IMR-90 (cell line): ENCODE measurements around the gene GLO1. TPM values are rescaled to one million over a fixed set of nuclear protein-coding genes. Genes with fewer than 3 reads are reported as not detected.

ENCODE experiments used
- ATAC-seq: fragments of 200-7000 bp; cut with Tn5 transposase; 2 replicates; pipeline ENCODE4 v1.9.1; 2020; ENCODE audit warnings: low read depth, mild to moderate bottlenecking, moderate library complexity
- BruUV-seq: library from RNA; stranded (reverse); fragments of 400-500 nt; replicated peaks from 2 replicates; lab custom pipeline; 2021; lab: Mats Ljungman, UMichigan
- CTCF ChIA-PET: fragments of 300-600 bp; formaldehyde crosslinking; extraction: SDS; loops from one replicate; lab custom pipeline; 2021; ENCODE audit warnings: antibody characterized with exemption; lab: Yijun Ruan, JAX
- POLR2A ChIA-PET: fragments of 300-600 bp; sonication (Branson Sonifier 250); formaldehyde crosslinking; loops from one replicate; lab custom pipeline; 2022; ENCODE audit warnings: antibody characterized with exemption; ENCODE audit not compliant: unreplicated experiment; lab: Charles Lee
- DNase-seq: peaks from one replicate; pipeline ENCODE4 v3.0.0; 2013
- H2AFZ ChIP-seq: replicated peaks from 2 replicates; pipeline ENCODE3; 2013; ENCODE audit warnings: low read length, mild to moderate bottlenecking; ENCODE audit not compliant: poor library complexity
- H2AK5ac ChIP-seq: 2 replicates; pipeline ENCODE4 v1.6.1; 2013; ENCODE audit warnings: low read depth, low read length, inconsistent platforms
- H2AK9ac ChIP-seq: replicated peaks from 2 replicates; pipeline ENCODE3; 2013; ENCODE audit warnings: mild to moderate bottlenecking, low read depth, low read length, moderate library complexity; ENCODE audit not compliant: poor library complexity
- H2BK120ac ChIP-seq: 2 replicates; pipeline ENCODE4 v1.6.1; 2013; ENCODE audit warnings: low read depth, low read length, inconsistent platforms
- H2BK15ac ChIP-seq: 3 replicates; pipeline ENCODE4 v1.6.1; 2013; ENCODE audit warnings: low read depth, low read length, inconsistent platforms
- H2BK20ac ChIP-seq: 2 replicates; pipeline ENCODE4 v1.6.1; 2013; ENCODE audit warnings: low read depth, mild to moderate bottlenecking, inconsistent platforms, low read length, moderate library complexity
- H2BK5ac ChIP-seq: 2 replicates; pipeline ENCODE4 v1.6.1; 2013; ENCODE audit warnings: mild to moderate bottlenecking, low read depth, low read length, inconsistent platforms; ENCODE audit not compliant: poor library complexity, severe bottlenecking
- H3K14ac ChIP-seq: replicated peaks from 2 replicates; pipeline ENCODE4 v1.6.1; 2013; ENCODE audit warnings: low read depth, low read length, inconsistent platforms
- H3K18ac ChIP-seq: 2 replicates; pipeline ENCODE4 v1.6.1; 2013; ENCODE audit warnings: low read depth, low read length, control low read depth
- H3K23ac ChIP-seq: 2 replicates; pipeline ENCODE4 v1.6.1; 2013; ENCODE audit warnings: low read depth, low read length, inconsistent platforms
- H3K27ac ChIP-seq: 2 replicates; pipeline ENCODE4 v1.5.1; 2013; ENCODE audit warnings: mild to moderate bottlenecking, control low read depth, low read length; ENCODE audit not compliant: insufficient read depth
- H3K27me3 ChIP-seq: 2 replicates; pipeline ENCODE4 v1.6.1; 2013; ENCODE audit warnings: low read length; ENCODE audit not compliant: control insufficient read depth, insufficient read depth
- H3K36me3 ChIP-seq: 2 replicates; pipeline ENCODE4 v1.6.1; 2013; ENCODE audit warnings: low read length, mixed read lengths; ENCODE audit not compliant: control insufficient read depth, insufficient read depth
- H3K4ac ChIP-seq: 2 replicates; pipeline ENCODE4 v1.6.1; 2013; ENCODE audit warnings: low read depth, low read length, inconsistent platforms
- H3K4me1 ChIP-seq: 2 replicates; pipeline ENCODE4 v1.6.1; 2013; ENCODE audit warnings: low read length, mixed read lengths; ENCODE audit not compliant: control insufficient read depth, insufficient read depth
- H3K4me2 ChIP-seq: 2 replicates; pipeline ENCODE4 v1.6.1; 2013; ENCODE audit warnings: low read depth, mild to moderate bottlenecking, control low read depth, low read length, moderate library complexity
- H3K4me3 ChIP-seq: 2 replicates; pipeline ENCODE4 v1.5.1; 2013; ENCODE audit warnings: low read depth, mild to moderate bottlenecking, control low read depth, low read length, moderate library complexity; ENCODE audit not compliant: insufficient read depth
- H3K56ac ChIP-seq: 2 replicates; pipeline ENCODE4 v1.6.1; 2013; ENCODE audit warnings: low read length, inconsistent platforms; ENCODE audit not compliant: insufficient read depth; ENCODE audit errors: extremely low read depth
- H3K79me1 ChIP-seq, 2 experiments: 2 replicates each; pipeline ENCODE4 v1.6.1; 2013; ENCODE audit warnings: low read length in 2 of 2, inconsistent platforms in 1 of 2, low read depth in 1 of 2
- H3K9ac ChIP-seq: 2 replicates; pipeline ENCODE4 v1.6.1; 2013; ENCODE audit warnings: low read depth, low read length, control low read depth
- H3K9me1 ChIP-seq: 2 replicates; pipeline ENCODE4 v1.6.1; 2013; ENCODE audit warnings: low read length, inconsistent platforms; ENCODE audit not compliant: insufficient read depth
- H3K9me3 ChIP-seq: 2 replicates; pipeline ENCODE4 v1.6.1; 2013; ENCODE audit warnings: low read length; ENCODE audit not compliant: control insufficient read depth, insufficient read depth
- H4K20me1 ChIP-seq: 2 replicates; pipeline ENCODE4 v1.6.1; 2013; ENCODE audit warnings: low read length, inconsistent platforms; ENCODE audit not compliant: insufficient read depth
- H4K5ac ChIP-seq: 2 replicates; pipeline ENCODE4 v1.6.1; 2013; ENCODE audit warnings: mild to moderate bottlenecking, low read depth, low read length, control low read depth
- H4K8ac ChIP-seq, 2 experiments: 2 replicates each; pipeline ENCODE4 v1.6.1; 2013; ENCODE audit warnings: low read depth in 2 of 2, low read length in 2 of 2, control low read depth in 1 of 2, inconsistent platforms in 1 of 2
- H4K91ac ChIP-seq: 2 replicates; pipeline ENCODE4 v1.6.1; 2013; ENCODE audit warnings: low read depth, low read length, inconsistent platforms; ENCODE audit not compliant: insufficient read depth
- BHLHE40 ChIP-seq: fragments of 150-350 bp; IDR thresholded peaks from 2 replicates; pipeline ENCODE4 v1.6.1; 2016; ENCODE audit warnings: mild to moderate bottlenecking, low read depth, low read length
- CEBPB ChIP-seq: IDR thresholded peaks from 2 replicates; pipeline ENCODE4 v1.6.1; 2012; ENCODE audit warnings: low read depth, low read length, improper control_type of control experiment
- CHD1 ChIP-seq: IDR thresholded peaks from 2 replicates; pipeline ENCODE4 v1.6.1; 2012; ENCODE audit warnings: low read depth, low read length, improper control_type of control experiment
- FOS ChIP-seq: fragments of 150-350 bp; IDR thresholded peaks from 2 replicates; pipeline ENCODE4 v1.6.1; 2016; ENCODE audit warnings: low read depth, low read length
- MAFK ChIP-seq: IDR thresholded peaks from 2 replicates; pipeline ENCODE4 v1.6.1; 2012; ENCODE audit warnings: low read depth, low read length, improper control_type of control experiment
- MAZ ChIP-seq: IDR thresholded peaks from 2 replicates; pipeline ENCODE4 v1.6.1; 2012; ENCODE audit warnings: low read depth, mild to moderate bottlenecking, low read length, improper control_type of control experiment, moderate library complexity, borderline replicate concordance
- MXI1 ChIP-seq: IDR thresholded peaks from 2 replicates; pipeline ENCODE4 v1.6.1; 2012; ENCODE audit warnings: low read depth, mild to moderate bottlenecking, low read length, moderate library complexity, borderline replicate concordance
- POLR2A ChIP-seq: IDR thresholded peaks from 2 replicates; pipeline ENCODE4 v1.6.1; 2012; ENCODE audit warnings: mild to moderate bottlenecking, low read depth, low read length
- RAD21 ChIP-seq: IDR thresholded peaks from 2 replicates; pipeline ENCODE4 v1.6.1; 2012; ENCODE audit warnings: low read length, improper control_type of control experiment
- RCOR1 ChIP-seq: IDR thresholded peaks from 2 replicates; pipeline ENCODE4 v1.6.1; 2012; ENCODE audit warnings: mild to moderate bottlenecking, low read length, improper control_type of control experiment; ENCODE audit not compliant: insufficient replicate concordance
- RFX5 ChIP-seq: IDR thresholded peaks from 2 replicates; pipeline ENCODE4 v1.8.0; 2012; ENCODE audit warnings: low read depth, mild to moderate bottlenecking, low read length, moderate library complexity
- SMC3 ChIP-seq: fragments of 150-350 bp; IDR thresholded peaks from 2 replicates; pipeline ENCODE4 v1.6.1; 2016; ENCODE audit warnings: low read depth, mild to moderate bottlenecking, antibody characterized with exemption, low read length, moderate library complexity
- WGBS, 2 experiments: methylation state at CpG; one replicate each; pipeline versions ENCODE4 v1.1.5 to v1.1.7; 2013; ENCODE audit warnings: missing lambda C conversion rate in 2 of 2; ENCODE audit not compliant: insufficient read length in 1 of 2; ENCODE audit errors: extremely low coverage in 2 of 2; 5-methylcytosine and 5-hydroxymethylcytosine counted together
- dilution Hi-C: fragments of 300-500 bp; cut with HindIII; formaldehyde crosslinking; loops from one replicate; pipeline ENCODE4 v1.14.3; 2018; ENCODE audit warnings: low sequenced_read_pairs; ENCODE audit not compliant: unreplicated experiment
- in situ Hi-C: fragments of 300-500 bp; cut with MboI; formaldehyde crosslinking; loops from 3 replicates; pipeline ENCODE4 v1.14.3; 2019; ENCODE audit warnings: low sequenced_read_pairs, inconsistent platforms, mixed read lengths
- intact Hi-C: fragments of 100-400 bp; cut with micrococcal nuclease; formaldehyde crosslinking; loops from 2 replicates; pipeline ENCODE4 v1.10.0; 2022
- polyA plus RNA-seq, 3 experiments: library from polyadenylated mRNA; depleted of rRNA; stranded (reverse); fragments of >200 nt; gene quantifications; 2 replicates each; pipeline ENCODE4 v1.2.3, GENCODE V29; 2012; ENCODE audit warnings: low replicate concordance in 1 of 3
- total RNA-seq: library from RNA; depleted of rRNA; stranded (reverse); fragments of >200 nt; gene quantifications from 2 replicates; pipeline ENCODE4 v1.2.3, GENCODE V29; 2012
- TF ChIP-seq, protein P1 (sequence below): conservative IDR thresholded peaks from 2 replicates; pipeline ENCODE4 v1.5.1; 2012; ENCODE audit warnings: mild to moderate bottlenecking, low read depth, low read length, improper control_type of control experiment
- TF ChIP-seq, protein P2 (sequence below): fragments of 150-350 bp; IDR thresholded peaks from 2 replicates; pipeline ENCODE4 v1.6.1; 2017; ENCODE audit warnings: mild to moderate bottlenecking, antibody characterized with exemption, low read length, low read depth
- TF ChIP-seq, protein P3 (sequence below): fragments of 150-350 bp; IDR thresholded peaks from 2 replicates; pipeline ENCODE4 v1.6.1; 2016; ENCODE audit warnings: low read depth, mild to moderate bottlenecking, low read length, moderate library complexity, borderline replicate concordance

Gene GLO1
- total and polyA plus RNA-seq, 2 of the 4 experiments (the other 2 are of a cell fraction), result 65.1 to 111 TPM

DNA sequence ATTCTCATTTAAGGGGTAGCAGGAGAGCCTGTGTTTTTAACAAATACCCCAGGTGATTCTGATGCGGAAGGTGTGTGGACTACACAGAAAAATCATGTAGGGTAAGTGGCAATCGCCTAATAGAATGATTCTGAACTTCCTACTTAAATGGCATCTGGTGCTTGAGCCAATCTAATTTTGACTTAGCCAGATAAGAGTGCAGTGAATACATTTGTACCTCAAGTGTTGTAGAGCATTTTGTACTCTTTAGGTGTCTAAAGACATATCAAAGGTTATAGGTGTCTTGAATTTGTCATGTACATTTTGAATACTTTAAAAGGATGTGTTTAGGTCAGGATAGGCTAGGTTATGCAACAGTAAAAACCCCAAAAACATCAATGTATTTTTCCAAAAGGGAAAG, 53.2 kb downstream of the GLO1 start:
- Histone ChIP-seq H2BK120ac (no peak overlapping the region), H3K56ac (no peak overlapping the region), H3K9ac (no peak overlapping the region), H4K20me1 (no peaks in the 10 kb centered on the region), H3K4me3 (no peak overlapping the region), H4K5ac (no peak overlapping the region), H3K18ac (no peak overlapping the region), H4K8ac (no peak overlapping the region), H2AK5ac (no peak overlapping the region), H2BK15ac (no peak overlapping the region), H3K23ac (no peak overlapping the region), H4K91ac (no peak overlapping the region), H3K27me3 (no peaks in the 10 kb centered on the region), H3K4ac (no peak overlapping the region), H2AK9ac (no peak overlapping the region), H3K14ac (no peak overlapping the region), H3K27ac (no peak overlapping the region), H3K79me1 (no peaks in the 10 kb centered on the region), H2AFZ (no peak overlapping the region), H3K36me3 (no peaks in the 10 kb centered on the region), H2BK20ac (no peak overlapping the region), H3K4me2 (no peak overlapping the region), H3K9me1 (peaks cover 3% of the 10 kb centered on the region; the same call in 1 of the 2 replicates), H2BK5ac (no peak overlapping the region), H3K9me3 (no peaks in the 10 kb centered on the region; the same call in 1 of the 2 replicates), H3K4me1 (no peaks in the 10 kb centered on the region)
- no peak for ATAC-seq
- no CpG with 5 or more reads among the region's 2 CpGs for WGBS, 2 experiments
- DNase-seq, result no peak
- CTCF ChIA-PET, result no interaction called here
- intact Hi-C loops, result no loop called here
- POLR2A ChIA-PET, result no interaction called here
- TF ChIP-seq MAZ (no peak), RAD21 (no peak), FOS (no peak), RCOR1 (no peak), MAFK (no peak), MXI1 (no peak), POLR2A (no peak), RFX5 (no peak), CHD1 (no peak), SMC3 (no peak), BHLHE40 (no peak), CEBPB (no peak)
- TF ChIP-seq, protein P1, sequence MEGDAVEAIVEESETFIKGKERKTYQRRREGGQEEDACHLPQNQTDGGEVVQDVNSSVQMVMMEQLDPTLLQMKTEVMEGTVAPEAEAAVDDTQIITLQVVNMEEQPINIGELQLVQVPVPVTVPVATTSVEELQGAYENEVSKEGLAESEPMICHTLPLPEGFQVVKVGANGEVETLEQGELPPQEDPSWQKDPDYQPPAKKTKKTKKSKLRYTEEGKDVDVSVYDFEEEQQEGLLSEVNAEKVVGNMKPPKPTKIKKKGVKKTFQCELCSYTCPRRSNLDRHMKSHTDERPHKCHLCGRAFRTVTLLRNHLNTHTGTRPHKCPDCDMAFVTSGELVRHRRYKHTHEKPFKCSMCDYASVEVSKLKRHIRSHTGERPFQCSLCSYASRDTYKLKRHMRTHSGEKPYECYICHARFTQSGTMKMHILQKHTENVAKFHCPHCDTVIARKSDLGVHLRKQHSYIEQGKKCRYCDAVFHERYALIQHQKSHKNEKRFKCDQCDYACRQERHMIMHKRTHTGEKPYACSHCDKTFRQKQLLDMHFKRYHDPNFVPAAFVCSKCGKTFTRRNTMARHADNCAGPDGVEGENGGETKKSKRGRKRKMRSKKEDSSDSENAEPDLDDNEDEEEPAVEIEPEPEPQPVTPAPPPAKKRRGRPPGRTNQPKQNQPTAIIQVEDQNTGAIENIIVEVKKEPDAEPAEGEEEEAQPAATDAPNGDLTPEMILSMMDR, result no peak
- TF ChIP-seq, protein P2, sequence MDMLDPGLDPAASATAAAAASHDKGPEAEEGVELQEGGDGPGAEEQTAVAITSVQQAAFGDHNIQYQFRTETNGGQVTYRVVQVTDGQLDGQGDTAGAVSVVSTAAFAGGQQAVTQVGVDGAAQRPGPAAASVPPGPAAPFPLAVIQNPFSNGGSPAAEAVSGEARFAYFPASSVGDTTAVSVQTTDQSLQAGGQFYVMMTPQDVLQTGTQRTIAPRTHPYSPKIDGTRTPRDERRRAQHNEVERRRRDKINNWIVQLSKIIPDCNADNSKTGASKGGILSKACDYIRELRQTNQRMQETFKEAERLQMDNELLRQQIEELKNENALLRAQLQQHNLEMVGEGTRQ, result no peak
- TF ChIP-seq, protein P3, sequence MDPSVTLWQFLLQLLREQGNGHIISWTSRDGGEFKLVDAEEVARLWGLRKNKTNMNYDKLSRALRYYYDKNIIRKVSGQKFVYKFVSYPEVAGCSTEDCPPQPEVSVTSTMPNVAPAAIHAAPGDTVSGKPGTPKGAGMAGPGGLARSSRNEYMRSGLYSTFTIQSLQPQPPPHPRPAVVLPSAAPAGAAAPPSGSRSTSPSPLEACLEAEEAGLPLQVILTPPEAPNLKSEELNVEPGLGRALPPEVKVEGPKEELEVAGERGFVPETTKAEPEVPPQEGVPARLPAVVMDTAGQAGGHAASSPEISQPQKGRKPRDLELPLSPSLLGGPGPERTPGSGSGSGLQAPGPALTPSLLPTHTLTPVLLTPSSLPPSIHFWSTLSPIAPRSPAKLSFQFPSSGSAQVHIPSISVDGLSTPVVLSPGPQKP, result no peak
- dilution Hi-C loops, result no loop called here
- BruUV-seq, result no TSS peak
- in situ Hi-C loops, result no loop called here
